Smooth muscle cell of the umbilical artery (primary cell): ENCODE results near the gene PSME2. TPM values are rescaled to one million over a fixed set of nuclear protein-coding genes. Genes with fewer than 3 reads are reported as not detected.

ENCODE experiments used
- total RNA-seq: library from RNA; depleted of rRNA; stranded (reverse); fragments of >200 nt; gene quantifications from 2 replicates; pipeline ENCODE4 v1.2.3, GENCODE V29; 2014

Gene PSME2
- total RNA-seq, 1 donor from 2014 or later, result 65.1 TPM

Other genes starting within 250 kb of the PSME2 start
- gene DHRS4, start 192.8 kb downstream of the PSME2 start, total RNA-seq, result 24.7 and 32.4 TPM in 2 replicates
- gene DHRS4L2, start 157.7 kb downstream of the PSME2 start, total RNA-seq, result 6.7 and 8.3 TPM in 2 replicates
- 0.05 TPM in 1 of 2 replicates, not detected in the other for gene CARMIL3, start 94.6 kb downstream of the PSME2 start, total RNA-seq
- not detected in 2 replicates for gene CPNE6, start 75.0 kb downstream of the PSME2 start, total RNA-seq
- 26.7 TPM in 2 replicates for gene PCK2, start 52.3 kb downstream of the PSME2 start, total RNA-seq
- gene DCAF11, start 31.8 kb downstream of the PSME2 start, total RNA-seq, result 48.4 and 54.9 TPM in 2 replicates
- 0.30 and 0.69 TPM in 2 replicates for gene NRL, start 31.7 kb downstream of the PSME2 start, total RNA-seq
- not detected in 2 replicates for gene FITM1, start 16.0 kb downstream of the PSME2 start, total RNA-seq
- gene PSME1, start 10.4 kb downstream of the PSME2 start, total RNA-seq, result 81.2 and 85.5 TPM in 2 replicates
- gene EMC9, start 5.0 kb downstream of the PSME2 start, total RNA-seq, result 10.4 and 16.6 TPM in 2 replicates
- 28.5 and 44.6 TPM in 2 replicates for gene RNF31, start 888 bp upstream of the PSME2 start, total RNA-seq
- 30.5 and 42.5 TPM in 2 replicates for gene IRF9, start 14.7 kb upstream of the PSME2 start, total RNA-seq
- 1.2 and 1.7 TPM in 2 replicates for gene REC8, start 25.5 kb upstream of the PSME2 start, total RNA-seq
- gene IPO4, start 42.2 kb upstream of the PSME2 start, total RNA-seq, result 36.2 and 52.9 TPM in 2 replicates
- 90.6 and 92.9 TPM in 2 replicates for gene TM9SF1, start 48.8 kb upstream of the PSME2 start, total RNA-seq
- gene TSSK4, start 59.1 kb upstream of the PSME2 start, total RNA-seq, result 0.14 and 0.30 TPM in 2 replicates
- 26.1 and 33.1 TPM in 2 replicates for gene CHMP4A, start 66.9 kb upstream of the PSME2 start, total RNA-seq
- gene MDP1, start 69.5 kb upstream of the PSME2 start, total RNA-seq, result 7.9 and 20.5 TPM in 2 replicates
- gene NEDD8, start 85.8 kb upstream of the PSME2 start, total RNA-seq, result 158 and 162 TPM in 2 replicates
- gene GMPR2, start 86.3 kb upstream of the PSME2 start, total RNA-seq, result 66.8 and 89.7 TPM in 2 replicates
- gene TINF2, start 96.0 kb upstream of the PSME2 start, total RNA-seq, result 45.1 and 49.5 TPM in 2 replicates
- gene TGM1, start 116.6 kb upstream of the PSME2 start, total RNA-seq, result 0.74 and 2.1 TPM in 2 replicates
- 29.7 and 35.2 TPM in 2 replicates for gene RABGGTA, start 125.0 kb upstream of the PSME2 start, total RNA-seq
- 14.9 and 23.2 TPM in 2 replicates for gene DHRS1, start 153.2 kb upstream of the PSME2 start, total RNA-seq
- 19.6 and 23.9 TPM in 2 replicates for gene NOP9, start 153.2 kb upstream of the PSME2 start, total RNA-seq
- 0.59 and 0.69 TPM in 2 replicates for gene CIDEB, start 161.4 kb upstream of the PSME2 start, total RNA-seq
- 2.1 and 3.5 TPM in 2 replicates for gene LTB4R2, start 163.5 kb upstream of the PSME2 start, total RNA-seq
- 0.59 and 0.78 TPM in 2 replicates for gene LTB4R, start 164.9 kb upstream of the PSME2 start, total RNA-seq
- 0.59 and 0.97 TPM in 2 replicates for gene ADCY4, start 188.5 kb upstream of the PSME2 start, total RNA-seq
- not detected in 2 replicates for gene RIPK3, start 193.4 kb upstream of the PSME2 start, total RNA-seq
- gene NFATC4, start 221.6 kb upstream of the PSME2 start, total RNA-seq, result 29.7 and 36.8 TPM in 2 replicates